GM12874 (cell line): ENCODE measurements around the gene LRRN2.

Experiments
- CTCF ChIP-seq: IDR thresholded peaks from 2 replicates; pipeline ENCODE4 v1.5.1; 2011; ENCODE audit warnings: low read depth, mild to moderate bottlenecking, control low read depth, low read length, moderate library complexity; ENCODE audit not compliant: insufficient read depth

LRRN2 gene

GRCh38 chr1:204683284-204684205, 2.0 kb downstream of the LRRN2 start:
- no peak for TF ChIP-seq CTCF

- no peak for TF ChIP-seq CTCF
Observed at GRCh38 chr1:204680461-204680860, 5.1 kb downstream of the LRRN2 start.

GRCh38 chr1:204680051-204680450, 5.5 kb downstream of the LRRN2 start:
- TF ChIP-seq CTCF = no peak

- TF ChIP-seq CTCF = no peak
Observed at GRCh38 chr1:204678721-204679475, 6.6 kb downstream of the LRRN2 start.

- TF ChIP-seq CTCF = no peak
Observed at GRCh38 chr1:204677864-204678263, 7.7 kb downstream of the LRRN2 start.

- no peak for TF ChIP-seq CTCF
Observed at GRCh38 chr1:204676043-204676442, 9.5 kb downstream of the LRRN2 start.

- no peak for TF ChIP-seq CTCF
Observed at GRCh38 chr1:204673909-204674649, 11.5 kb downstream of the LRRN2 start.
